Activated naive CD4-positive, alpha-beta T cell (primary cell): Measurements from ENCODE around the gene PLEKHH3.
"Not testable (repeated sequence)": the region's sequence is repeated elsewhere in the genome, so short reads cannot be mapped to it uniquely, and the experiment has no call there.

Experiments
- DNase-seq, 4 experiments: peaks; one replicate each; lab custom pipeline; 2025; lab: John Stamatoyannopoulos, UW

PLEKHH3 gene

GRCh38 chr17:42672038-42672437 is 4.8 kb downstream of the PLEKHH3 start:
- DNase-seq, result no peak

- no peak for DNase-seq
These were observed 5.8 kb downstream of the PLEKHH3 start for GRCh38 chr17:42670789-42671657.

GRCh38 chr17:42669977-42670788 is 6.6 kb downstream of the PLEKHH3 start:
- DNase-seq, result peak in 2 of 4 experiments; percentile 19 to 45

GRCh38 chr17:42669705-42669976 is 7.2 kb downstream of the PLEKHH3 start:
- DNase-seq, result no peak

- DNase-seq, result no peak
These were observed 9.5 kb downstream of the PLEKHH3 start for GRCh38 chr17:42667088-42667951.

- not testable (repeated sequence) for DNase-seq
These were observed 10.7 kb downstream of the PLEKHH3 start for GRCh38 chr17:42666126-42666525.

- DNase-seq, result no peak
These were observed 11.2 kb downstream of the PLEKHH3 start for GRCh38 chr17:42665581-42666001.

GRCh38 chr17:42660692-42661345 is 16.0 kb downstream of the PLEKHH3 start:
- no peak for DNase-seq

GRCh38 chr17:42659932-42660274 is 16.9 kb downstream of the PLEKHH3 start:
- not testable (repeated sequence) for DNase-seq

GRCh38 chr17:42659079-42659931 is 17.5 kb downstream of the PLEKHH3 start, which contains the start of gene TUBG2:
Gene TUBG2, plus strand, starts transcription at chr17:42659284. Its CDS starts 220 bp downstream, at chr17:42659504.
- DNase-seq, result peak; percentile 23 to 56 (median 36)

GRCh38 chr17:42657824-42658588 is 18.8 kb downstream of the PLEKHH3 start:
- DNase-seq, result no peak

GRCh38 chr17:42655528-42655927 is 21.3 kb downstream of the PLEKHH3 start:
- no peak for DNase-seq

- no peak for DNase-seq
These were observed 23.3 kb downstream of the PLEKHH3 start for GRCh38 chr17:42653179-42654124.

- DNase-seq, result no peak
These were observed 25.4 kb downstream of the PLEKHH3 start for GRCh38 chr17:42651392-42651791.

GRCh38 chr17:42647778-42648177 is 29.0 kb downstream of the PLEKHH3 start:
- DNase-seq, result no peak

GRCh38 chr17:42642336-42642735 is 34.5 kb downstream of the PLEKHH3 start:
- no peak for DNase-seq

GRCh38 chr17:42640121-42640520 is 36.7 kb downstream of the PLEKHH3 start:
- DNase-seq, result no peak

- DNase-seq, result no peak
These were observed 37.2 kb downstream of the PLEKHH3 start for GRCh38 chr17:42639525-42640113.
